Fibroblast of pulmonary artery (primary cell): ENCODE results near the gene POU3F3.

ENCODE experiments used
- DNase-seq: peaks from one replicate; pipeline ENCODE4 v3.0.0-alpha.2; 2010; ENCODE audit warnings: low read depth
- H3K4me3 ChIP-seq: replicated peaks from 2 replicates; pipeline ENCODE4 v1.5.1; 2011; ENCODE audit warnings: low read depth, mild to moderate bottlenecking, control low read depth, low read length, moderate library complexity
- CTCF ChIP-seq: IDR thresholded peaks from 2 replicates; pipeline ENCODE4 v1.5.1; 2011; ENCODE audit warnings: mild to moderate bottlenecking, control low read depth, low read length, inconsistent platforms; ENCODE audit errors: missing control alignments

The POU3F3 gene

GRCh38 chr2:104902317-104902716 is 48.4 kb downstream of the POU3F3 start:
- TF ChIP-seq CTCF, result no peak
- no peak for DNase-seq
- H3K4me3 ChIP-seq, result no peak overlapping the region
